GM19467 (cell line): ENCODE results near the gene TOMM40L.
"Not testable (repeated sequence)": the region's sequence is repeated elsewhere in the genome, so short reads cannot be mapped to it uniquely, and the experiment has no call there.

Experiments used
- ATAC-seq: cut with Tn5 transposase; IDR thresholded peaks from one replicate; pipeline ENCODE4 v1.9.1; 2021; ENCODE audit warnings: mild to moderate bottlenecking, moderate library complexity; ENCODE audit not compliant: unreplicated experiment

The TOMM40L gene

DNA sequence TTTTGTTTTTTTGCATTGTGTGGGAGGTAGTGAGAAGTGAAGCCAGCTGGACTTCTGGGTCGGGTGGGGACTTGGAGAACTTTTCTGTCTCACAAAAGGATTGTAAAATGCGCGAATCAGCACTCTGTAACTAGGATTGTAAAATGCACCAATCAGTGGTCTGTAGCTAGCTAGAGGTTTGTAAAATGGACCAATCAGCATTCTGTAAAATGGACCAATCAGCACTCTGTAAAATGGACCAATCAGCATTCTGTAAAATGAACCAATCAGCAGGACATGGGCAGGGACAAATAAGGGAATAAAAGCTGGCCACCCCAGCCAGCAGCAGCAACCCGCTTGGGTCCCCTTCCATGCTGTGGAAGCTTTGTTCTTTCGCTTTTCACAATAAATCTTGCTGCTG lies 24.2 kb downstream of the TOMM40L start:
- ATAC-seq, result not testable (repeated sequence)

- no peak for ATAC-seq
Observed at GRCh38 chr1:161250829-161251228, 25.0 kb downstream of the TOMM40L start.

GRCh38 chr1:161251579-161251978 lies 25.7 kb downstream of the TOMM40L start:
- ATAC-seq, result no peak

GRCh38 chr1:161255302-161255701 lies 29.4 kb downstream of the TOMM40L start:
- ATAC-seq, result not testable (repeated sequence)

GRCh38 chr1:161255955-161256520 lies 30.2 kb downstream of the TOMM40L start:
- not testable (repeated sequence) for ATAC-seq

- ATAC-seq, result not testable (repeated sequence)
Observed at GRCh38 chr1:161257109-161257508, 31.2 kb downstream of the TOMM40L start.

DNA sequence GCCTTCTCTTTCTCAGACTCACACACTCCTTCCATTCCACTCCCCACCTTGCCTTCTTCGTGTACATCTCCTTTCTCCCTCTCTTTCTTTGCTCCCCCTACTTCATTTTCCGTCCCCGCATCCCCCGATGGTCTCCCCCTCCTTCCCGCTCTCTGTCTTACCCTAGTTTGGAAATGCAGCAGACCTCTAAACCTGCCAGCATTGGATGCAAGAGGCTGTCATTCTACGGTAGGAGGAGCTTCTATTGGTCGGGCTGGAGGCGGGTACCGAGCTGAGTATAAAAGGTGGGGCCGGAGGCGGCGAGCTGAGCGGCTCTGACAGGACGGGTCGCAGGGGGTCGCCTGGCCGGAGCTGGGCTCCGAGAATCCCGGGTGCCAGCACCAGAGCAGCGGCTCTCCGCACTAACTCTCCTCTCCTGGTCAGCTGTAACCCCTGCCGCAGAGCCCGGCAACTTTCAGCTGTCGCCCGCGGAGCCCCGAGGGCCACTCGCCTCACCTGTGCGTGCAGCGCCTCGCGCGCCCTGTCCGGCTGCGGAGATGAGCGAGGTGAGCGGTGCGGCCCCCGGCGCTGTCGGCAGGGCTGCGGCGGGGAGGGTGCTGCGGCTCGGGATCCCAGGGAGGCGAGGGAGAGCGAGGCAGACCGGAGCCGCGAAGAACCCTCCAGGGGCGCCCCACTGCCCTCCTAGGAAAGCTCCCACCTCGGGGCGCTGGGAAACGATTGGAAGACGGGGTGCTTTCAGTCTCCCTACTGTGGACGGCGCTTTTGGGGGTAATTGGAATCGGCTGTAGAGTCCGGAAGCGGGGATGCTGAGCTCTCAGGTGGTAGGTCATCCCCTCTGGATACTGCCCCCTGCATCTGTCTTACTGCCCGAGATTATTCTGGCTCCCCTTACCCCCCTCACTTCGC lies 32.8 kb downstream of the TOMM40L start, which contains the start of gene PCP4L1:
Gene PCP4L1 (plus strand): TSS at position 307 of the 906 bp plus-strand sequence. CDS start 230 bp downstream, at position 537.
- no peak for ATAC-seq

DNA sequence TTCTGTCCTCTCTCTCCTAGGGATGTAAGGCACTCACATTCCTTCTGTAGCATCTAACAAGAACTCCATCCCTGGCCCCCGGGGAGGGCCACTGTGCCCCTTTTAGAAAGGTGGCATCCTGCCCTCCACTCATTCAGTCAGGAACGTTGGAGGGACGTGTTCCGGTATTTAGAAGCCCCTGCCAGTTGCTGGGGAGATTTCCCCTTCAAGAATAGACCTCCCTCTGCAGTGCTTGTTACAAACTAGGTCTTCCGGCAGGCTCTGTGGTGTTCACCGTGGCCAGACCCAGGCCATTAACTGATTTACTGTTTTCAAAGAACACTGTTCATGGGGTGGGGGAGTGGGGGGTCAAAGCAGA lies 33.5 kb downstream of the TOMM40L start:
- ATAC-seq, result no peak

DNA sequence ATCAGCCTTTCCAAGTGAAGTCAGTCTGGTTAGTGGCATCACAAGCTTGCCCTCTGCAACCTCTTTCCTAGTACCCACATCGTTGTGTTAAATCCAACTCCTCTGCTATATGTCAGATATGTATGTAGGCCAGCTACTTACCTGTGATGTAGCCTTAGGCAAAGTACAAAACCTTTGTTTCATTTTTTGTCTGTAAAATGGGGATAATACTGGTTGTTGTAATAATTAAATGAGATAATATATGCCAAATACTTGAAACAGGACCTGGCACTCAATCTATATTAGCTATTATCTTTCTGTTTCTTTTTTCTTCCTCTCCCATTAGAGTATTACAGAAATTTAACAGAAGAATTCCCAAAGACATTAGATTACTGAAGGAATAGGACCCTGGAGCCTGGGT lies 33.9 kb downstream of the TOMM40L start:
- ATAC-seq, result no peak

GRCh38 chr1:161260376-161261260 lies 34.8 kb downstream of the TOMM40L start:
- ATAC-seq, result no peak

- no peak for ATAC-seq
Observed at GRCh38 chr1:161261261-161262235, 35.7 kb downstream of the TOMM40L start.

DNA sequence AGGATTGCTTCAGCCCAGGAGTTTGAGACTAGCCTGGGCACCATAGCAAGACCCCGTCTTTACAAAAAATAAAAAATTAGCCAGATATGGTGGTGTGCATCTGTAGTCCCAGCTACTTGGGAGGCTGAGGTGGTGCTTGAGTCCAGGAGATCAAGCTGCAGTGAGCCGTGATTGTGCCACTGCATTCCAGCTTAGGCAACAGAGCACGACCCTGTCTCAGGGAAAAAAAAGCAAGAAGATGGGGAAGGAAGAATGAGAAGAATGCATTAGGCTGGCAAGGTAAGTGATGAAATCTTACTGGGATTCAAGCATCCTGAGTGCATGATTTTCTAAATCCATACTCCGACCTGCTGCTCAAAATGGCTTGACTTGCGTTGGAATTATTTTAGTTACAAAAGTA lies 39.4 kb downstream of the TOMM40L start:
- ATAC-seq, result no peak

GRCh38 chr1:161266202-161266601 lies 40.3 kb downstream of the TOMM40L start:
- ATAC-seq, result no peak

DNA sequence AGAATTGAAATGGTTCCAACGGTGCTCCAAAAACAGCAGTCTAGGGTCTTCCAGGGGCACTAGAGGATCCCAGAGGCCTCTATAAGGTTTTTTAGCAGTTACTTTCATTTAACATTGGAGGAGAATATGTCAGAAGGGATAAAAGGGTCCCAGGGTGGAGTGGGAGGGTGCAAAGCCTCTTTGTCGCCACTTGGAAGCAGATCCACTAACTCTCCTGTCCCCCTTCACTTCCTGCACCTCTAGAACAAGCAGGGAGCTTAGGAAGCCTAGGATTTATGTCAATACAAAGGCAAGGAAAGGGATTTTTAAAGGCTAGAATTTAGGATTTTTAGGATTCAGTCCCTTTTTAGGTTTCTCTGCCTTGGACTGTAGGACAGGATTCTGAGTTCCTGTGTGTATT lies 41.0 kb downstream of the TOMM40L start:
- no peak for ATAC-seq

- ATAC-seq, result no peak
Observed at GRCh38 chr1:161267321-161267720, 41.5 kb downstream of the TOMM40L start.

DNA sequence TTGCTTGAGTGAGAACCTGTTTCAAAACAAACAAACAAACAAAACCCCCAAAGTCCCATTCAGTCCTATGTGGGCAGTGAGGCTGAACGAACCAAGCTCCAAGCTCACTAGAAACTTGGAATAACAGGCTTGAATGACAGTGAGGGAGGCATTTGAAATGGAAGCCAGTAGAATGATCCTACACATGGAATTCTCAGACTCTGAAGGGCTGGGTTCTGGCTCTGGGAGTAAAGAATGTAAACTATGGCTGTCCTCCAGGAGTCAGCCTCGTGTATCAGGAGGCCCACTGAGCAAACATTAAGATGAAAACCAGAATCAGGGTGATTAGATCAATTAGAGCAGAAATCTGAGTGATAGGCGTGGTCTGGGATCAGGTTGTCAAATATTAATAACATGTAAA lies 47.5 kb downstream of the TOMM40L start:
- ATAC-seq, result no peak

GRCh38 chr1:161274874-161275273 lies 49.0 kb downstream of the TOMM40L start:
- no peak for ATAC-seq
